OCI-LY7 (cell line): ENCODE results near the gene ITGB2. TPM values are rescaled to one million over a fixed set of nuclear protein-coding genes. Genes with fewer than 3 reads are reported as not detected.

Experiments used
- BruUV-seq: library from RNA; stranded (reverse); fragments of 400-500 nt; replicated peaks from 2 replicates; lab custom pipeline; 2021; lab: Mats Ljungman, UMichigan
- CTCF ChIA-PET: fragments of 300-600 bp; sonication (Branson Sonifier 250); formaldehyde crosslinking; loops from one replicate; lab custom pipeline; 2022; ENCODE audit warnings: antibody characterized with exemption; ENCODE audit not compliant: unreplicated experiment; lab: Charles Lee
- POLR2A ChIA-PET: fragments of 300-600 bp; sonication (Branson Sonifier 250); formaldehyde crosslinking; loops from one replicate; lab custom pipeline; 2022; ENCODE audit warnings: antibody characterized with exemption; lab: Charles Lee
- DNase-seq: peaks from one replicate; pipeline ENCODE4 v3.0.0-alpha.2; 2015; ENCODE audit warnings: low spot score
- H2AFZ ChIP-seq: fragments of 200-600 bp; sonication (generic), shearing (Covaris generic); 2 replicates; pipeline ENCODE4 v1.6.1; 2014; ENCODE audit warnings: mild to moderate bottlenecking, antibody characterized with exemption, low read length, moderate library complexity
- H3K27ac ChIP-seq: fragments of 200-600 bp; sonication (generic); 2 replicates; pipeline ENCODE4 v1.5.1; 2014; ENCODE audit warnings: mixed run types, low read depth, mild to moderate bottlenecking, moderate library complexity, low read length, inconsistent platforms; ENCODE audit not compliant: poor library complexity, severe bottlenecking
- H3K36me3 ChIP-seq: fragments of 200-600 bp; sonication (generic); 2 replicates; pipeline ENCODE4 v1.6.1; 2014; ENCODE audit warnings: mild to moderate bottlenecking, antibody characterized with exemption, low read length, moderate library complexity, mixed read lengths; ENCODE audit not compliant: insufficient read depth
- H3K4me1 ChIP-seq: fragments of 200-600 bp; sonication (generic); 2 replicates; pipeline ENCODE4 v1.5.1; 2014; ENCODE audit warnings: mild to moderate bottlenecking, low read length; ENCODE audit not compliant: insufficient read depth, poor library complexity, severe bottlenecking
- H3K4me2 ChIP-seq: fragments of 200-600 bp; sonication (generic); 2 replicates; pipeline ENCODE4 v1.6.1; 2014; ENCODE audit warnings: mild to moderate bottlenecking, low read length
- H3K4me3 ChIP-seq: fragments of 200-600 bp; sonication (generic); 2 replicates; pipeline ENCODE4 v1.5.1; 2014; ENCODE audit warnings: mild to moderate bottlenecking, low read depth, low read length; ENCODE audit not compliant: poor library complexity, severe bottlenecking
- H3K79me2 ChIP-seq: fragments of 200-600 bp; sonication (generic); 2 replicates; pipeline ENCODE4 v1.6.1; 2016; ENCODE audit warnings: low read depth, mild to moderate bottlenecking, low read length, moderate library complexity, mixed read lengths; ENCODE audit not compliant: insufficient read depth
- H3K9me2 ChIP-seq: fragments of 200-600 bp; sonication (generic); 2 replicates; pipeline ENCODE4 v1.6.1; 2016; ENCODE audit warnings: mild to moderate bottlenecking, low read length, mixed read lengths; ENCODE audit not compliant: insufficient read depth
- H3K9me3 ChIP-seq: fragments of 200-600 bp; sonication (generic); 2 replicates; pipeline ENCODE4 v1.6.1; 2014; ENCODE audit warnings: mild to moderate bottlenecking, mixed run types, low read length, mixed read lengths
- H4K20me1 ChIP-seq: fragments of 200-600 bp; sonication (generic); 2 replicates; pipeline ENCODE4 v1.6.1; 2014; ENCODE audit warnings: mild to moderate bottlenecking, antibody characterized with exemption, low read length, moderate library complexity, mixed read lengths; ENCODE audit not compliant: insufficient read depth
- CTCF ChIP-seq: fragments of 200-600 bp; sonication (generic); conservative IDR thresholded peaks from 2 replicates; pipeline ENCODE4 v1.5.1; 2014; ENCODE audit warnings: mild to moderate bottlenecking, antibody characterized with exemption, low read length, moderate library complexity, mixed read lengths
- EZH2phosphoT487 ChIP-seq: fragments of 200-600 bp; sonication (generic); IDR thresholded peaks from 2 replicates; pipeline ENCODE4 v1.6.1; 2018; ENCODE audit warnings: low read depth, borderline replicate concordance, mild to moderate bottlenecking, mixed run types, antibody characterized with exemption, low read length, moderate library complexity, mixed read lengths
- intact Hi-C: fragments of 100-400 bp; cut with micrococcal nuclease; formaldehyde crosslinking; loops from one replicate; pipeline ENCODE4 v1.10.0; 2022; ENCODE audit not compliant: unreplicated experiment
- total RNA-seq, 2 experiments: library from RNA; depleted of rRNA in 1 of 2; stranded (reverse); fragments of >200 nt in 1 of 2; shearing (Covaris generic) in 1 of 2; gene quantifications; 2 replicates each; pipeline ENCODE4 v1.2.3, GENCODE V29; 2014 to 2022

Gene ITGB2
- total RNA-seq, 2 experiments from 2014 or later, result 11.6 to 78.9 TPM

GRCh38 chr21:44943686-44944550, 23.2 kb upstream of the ITGB2 start:
- no peak for TF ChIP-seq EZH2phosphoT487
- TF ChIP-seq CTCF, result no peak
- peaks cover 23% of the 10 kb centered on the region for H3K79me2 ChIP-seq
- H3K4me1 ChIP-seq, result peaks cover 28% of the 10 kb centered on the region
- H3K9me3 ChIP-seq, result no peaks in the 10 kb centered on the region
- no peak overlapping the region for H2AFZ ChIP-seq
- ChIA-PET POLR2A (no interaction called here), CTCF (no interaction called here)
- intact Hi-C loops, result no loop called here
- H3K36me3 ChIP-seq, result peaks cover 65% of the 10 kb centered on the region
- BruUV-seq, result no TSS peak
- no peak overlapping the region for H3K4me2 ChIP-seq
- no peak overlapping the region for H3K27ac ChIP-seq
- no peaks in the 10 kb centered on the region for H3K9me2 ChIP-seq
- no peak for DNase-seq
- no peak overlapping the region for H3K4me3 ChIP-seq
- H4K20me1 ChIP-seq, result peaks cover 16% of the 10 kb centered on the region; the same call in 1 of the 2 replicates

- peaks cover 30% of the 10 kb centered on the region for H3K4me1 ChIP-seq
- TF ChIP-seq CTCF (no peak), EZH2phosphoT487 (no peak)
These were observed 22.4 kb upstream of the ITGB2 start for GRCh38 chr21:44943005-44943685.

More at GRCh38 chr21:44943005-44943685, 22.4 kb upstream of the ITGB2 start:
- BruUV-seq, result no TSS peak
- ChIA-PET CTCF (no interaction called here), POLR2A (no interaction called here)
- H3K9me3 ChIP-seq, result no peaks in the 10 kb centered on the region
- H3K9me2 ChIP-seq, result no peaks in the 10 kb centered on the region
- intact Hi-C loops, result no loop called here
- no peak for DNase-seq
- no peak overlapping the region for H3K27ac ChIP-seq
- H3K79me2 ChIP-seq, result peaks cover 23% of the 10 kb centered on the region
- H3K4me2 ChIP-seq, result no peak overlapping the region
- H3K4me3 ChIP-seq, result no peak overlapping the region
- peaks cover 64% of the 10 kb centered on the region for H3K36me3 ChIP-seq
- peaks cover 16% of the 10 kb centered on the region; the same call in 1 of the 2 replicates for H4K20me1 ChIP-seq
- no peak overlapping the region for H2AFZ ChIP-seq
